T-helper 9 cell (primary cell): Measurements from ENCODE around the gene SSB.
"Not testable (repeated sequence)": the region's sequence is repeated elsewhere in the genome, so short reads cannot be mapped to it uniquely, and the experiment has no call there.

ENCODE experiments used
- DNase-seq: peaks from one replicate; pipeline ENCODE4 v3.0.0-alpha.2; 2020

Gene SSB

DNA sequence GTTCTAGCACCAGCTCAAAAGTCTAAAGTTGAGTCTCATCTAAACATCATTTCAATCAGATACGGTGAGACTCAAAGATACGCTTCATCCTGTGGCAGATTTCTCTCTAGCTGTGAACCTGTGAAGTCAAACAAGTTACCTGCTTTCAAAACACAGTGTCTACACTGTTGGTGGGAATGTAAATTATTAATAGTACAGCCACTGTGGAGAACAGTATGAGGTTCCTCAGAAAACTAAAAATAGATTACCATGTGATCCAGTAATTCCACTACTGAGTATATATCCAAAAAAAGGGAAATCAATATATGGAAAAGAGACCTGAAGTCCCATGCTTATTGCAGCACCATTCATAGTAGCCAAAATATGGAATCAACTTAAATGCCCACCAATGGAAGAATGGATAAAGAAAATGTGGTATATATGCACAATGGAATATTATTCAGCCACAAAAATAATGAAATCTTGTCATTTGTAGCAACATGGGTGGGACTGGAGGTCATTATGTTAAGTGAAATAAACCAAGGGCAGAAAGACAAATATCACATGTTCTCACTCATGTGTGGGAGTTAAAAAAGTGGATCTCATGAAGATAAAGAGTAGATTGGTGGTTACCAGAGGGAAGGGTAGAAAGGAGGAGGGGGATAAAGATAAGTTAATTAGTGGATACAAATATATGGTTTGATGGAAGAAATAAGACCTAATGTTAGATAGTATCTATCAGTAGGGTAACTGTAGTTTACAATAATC is 40.2 kb downstream of the SSB start:
- no peak for DNase-seq

- no peak for DNase-seq
These were observed 41.5 kb downstream of the SSB start for GRCh38 chr2:169839954-169840746.

DNA sequence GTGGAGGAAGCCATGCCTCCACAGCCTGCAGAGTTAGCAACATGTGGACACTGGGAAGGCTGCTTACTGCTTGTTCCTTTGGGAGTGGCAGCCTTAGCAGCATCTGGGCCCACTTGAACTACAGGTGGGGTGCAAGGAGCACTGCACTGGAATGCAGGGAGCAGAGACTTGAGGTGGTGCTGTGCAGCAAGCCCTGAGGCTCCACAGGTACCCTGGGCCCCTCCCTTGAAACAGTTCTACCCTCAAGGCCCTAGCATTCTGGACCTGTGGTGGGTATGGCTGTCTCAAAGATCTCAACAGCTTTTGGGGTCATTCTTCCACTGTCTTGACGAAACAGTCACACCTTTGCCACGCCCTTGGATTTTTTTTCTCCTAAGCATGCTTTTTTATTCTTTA is 42.1 kb downstream of the SSB start:
- DNase-seq: no peak

DNA sequence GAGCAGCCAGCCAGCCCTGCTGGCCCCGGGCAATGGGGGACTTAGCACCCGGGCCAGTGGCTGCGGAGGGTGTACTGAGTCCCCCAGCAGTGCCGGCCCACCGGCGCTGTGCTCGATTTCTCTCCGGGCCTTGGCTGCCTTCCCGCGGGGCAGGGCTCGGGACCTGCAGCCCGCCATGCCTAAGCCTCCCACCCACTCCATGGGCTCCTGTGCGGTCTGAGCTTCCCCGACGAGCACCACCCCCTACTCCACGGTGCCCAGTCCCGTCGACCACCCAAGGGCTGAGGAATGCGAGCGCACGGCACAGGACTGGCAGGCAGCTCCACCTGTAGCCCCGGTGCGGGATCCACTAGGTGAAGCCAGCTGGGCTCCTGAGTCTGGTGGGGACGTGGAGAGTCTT is 43.0 kb downstream of the SSB start:
- DNase-seq: not testable (repeated sequence)

DNA sequence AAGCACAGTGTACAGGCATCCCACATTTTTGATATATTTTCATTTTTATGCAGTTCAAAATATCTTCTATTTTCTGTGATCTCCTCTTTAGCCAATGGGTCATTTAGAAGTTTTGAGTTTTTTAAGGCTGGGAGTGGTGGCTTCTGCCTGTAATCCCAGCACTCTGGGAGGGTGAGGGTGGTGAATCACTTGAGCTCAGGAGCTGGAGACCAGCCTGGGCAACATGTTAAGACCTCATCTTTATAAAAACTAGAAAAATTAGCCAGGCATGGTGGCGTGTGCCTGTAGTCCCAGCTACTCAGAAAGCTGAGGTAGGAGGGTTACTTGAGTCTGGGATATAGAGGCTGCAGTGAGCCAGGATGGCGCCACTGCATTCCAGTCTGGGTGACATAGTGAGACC is 46.3 kb downstream of the SSB start:
- DNase-seq: no peak

- DNase-seq: not testable (repeated sequence)
These were observed 50.5 kb downstream of the SSB start for GRCh38 chr2:169848959-169849693.

- no peak for DNase-seq
These were observed 51.0 kb downstream of the SSB start for GRCh38 chr2:169849710-169850109.

DNA sequence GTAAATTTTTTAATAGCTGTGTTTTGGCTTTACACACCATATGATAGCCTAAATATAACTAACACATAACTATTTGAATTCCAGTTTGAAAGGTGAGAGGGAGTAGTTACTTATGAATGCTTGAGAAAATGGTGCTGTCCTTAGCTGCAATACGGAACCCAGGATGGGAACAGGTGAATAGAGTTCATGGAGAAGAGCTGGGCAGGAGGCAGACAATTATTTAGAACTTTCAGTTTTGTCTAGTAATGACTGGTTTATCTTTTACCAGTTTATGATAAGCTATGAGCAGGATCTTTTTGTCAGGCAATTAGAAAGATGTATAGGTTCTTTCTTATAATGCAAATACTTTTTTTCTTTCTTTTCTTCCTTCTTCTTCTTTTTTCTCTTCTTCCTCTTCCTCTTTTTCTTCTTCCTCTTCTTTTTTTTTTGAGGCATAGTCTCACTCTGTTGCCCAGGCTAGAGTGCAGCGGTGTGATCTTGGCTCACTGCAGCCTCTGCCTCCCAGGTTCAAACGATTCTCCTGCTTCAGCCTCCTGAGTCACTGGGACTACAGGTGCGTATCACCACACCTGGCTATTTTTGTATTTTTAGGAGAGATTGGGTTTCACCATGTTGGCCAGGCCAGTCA is 54.5 kb downstream of the SSB start:
- DNase-seq: no peak

DNA sequence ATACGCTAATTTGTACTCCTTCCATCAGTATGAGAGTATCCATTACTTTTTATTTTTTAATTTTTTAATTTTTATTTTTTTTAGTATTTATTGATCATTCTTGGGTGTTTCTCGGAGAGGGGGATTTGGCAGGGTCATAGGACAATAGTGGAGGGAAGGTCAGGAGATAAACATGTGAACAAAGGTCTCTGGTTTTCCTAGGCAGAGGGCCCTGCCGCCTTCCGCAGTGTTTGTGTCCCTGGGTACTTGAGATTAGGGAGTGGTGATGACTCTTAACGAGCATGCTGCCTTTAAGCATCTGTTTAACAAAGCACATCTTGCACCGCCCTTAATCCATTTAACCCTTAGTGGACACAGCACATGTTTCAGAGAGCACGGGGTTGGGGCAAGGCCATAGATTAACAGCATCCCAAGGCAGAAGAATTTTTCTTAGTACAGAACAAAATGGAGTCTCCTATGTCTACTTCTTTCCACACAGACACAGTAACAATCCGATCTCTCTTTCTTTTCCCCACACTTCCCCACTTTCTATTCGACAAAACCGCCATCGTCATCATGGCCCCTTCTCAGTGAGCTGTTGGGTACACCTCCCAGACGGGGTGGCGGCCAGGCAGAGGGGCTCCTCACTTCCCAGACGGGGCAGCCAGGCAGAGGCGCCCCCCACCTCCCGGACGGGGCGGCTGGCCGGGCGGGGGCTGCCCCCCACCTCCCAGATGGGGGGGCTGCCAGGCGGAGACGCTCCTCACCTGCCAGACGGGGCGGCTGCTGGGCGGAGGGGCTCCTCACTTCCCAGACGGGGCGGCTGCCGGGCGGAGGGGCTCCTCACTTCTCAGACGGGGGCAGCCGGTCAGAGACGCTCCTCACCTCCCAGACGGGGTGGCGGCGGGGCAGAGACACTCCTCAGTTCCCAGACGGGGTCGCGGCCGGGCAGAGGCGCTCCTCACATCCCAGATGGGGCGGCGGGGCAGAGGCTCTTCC is 56.9 kb downstream of the SSB start:
- DNase-seq: not testable (repeated sequence)

DNA sequence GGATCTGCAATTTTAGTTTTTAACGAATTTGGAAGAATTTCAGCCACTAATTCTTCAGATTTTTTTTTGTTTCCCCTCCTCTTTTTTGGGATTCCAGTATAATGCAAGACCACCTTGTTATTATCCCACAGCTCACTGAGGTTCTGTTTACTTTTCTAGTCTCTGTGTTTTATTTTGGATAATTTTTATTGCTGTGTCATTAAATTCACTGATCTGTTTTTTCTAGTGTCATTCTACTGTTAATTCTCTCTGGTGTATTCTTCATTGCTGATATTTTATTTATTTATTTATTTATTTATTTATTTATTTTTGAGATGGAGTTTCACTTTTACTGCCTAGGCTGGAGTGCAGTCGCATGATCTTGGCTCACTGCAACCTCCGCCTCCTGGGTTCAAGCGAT is 60.8 kb downstream of the SSB start:
- DNase-seq: no peak

DNA sequence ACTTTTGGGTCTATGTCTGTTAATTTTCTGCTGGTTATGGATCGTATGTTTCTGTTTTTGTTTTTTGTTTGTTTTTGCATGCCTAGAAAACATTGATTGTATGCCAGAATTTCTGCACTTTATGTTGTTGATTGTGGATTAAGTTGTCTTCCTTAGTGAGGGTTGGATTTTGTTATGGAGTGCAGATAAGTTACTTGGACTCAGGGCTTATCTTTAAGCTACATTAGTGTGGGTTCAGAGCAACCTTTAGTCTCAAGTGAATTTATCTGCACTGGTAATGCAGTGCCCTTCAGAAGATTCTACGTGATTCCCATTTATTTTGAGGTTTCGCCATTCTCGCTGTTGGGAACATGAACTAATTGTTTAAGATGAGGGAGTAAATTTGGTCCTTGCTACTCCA is 61.5 kb downstream of the SSB start:
- no peak for DNase-seq
